Kidney (tissue), 14 donors: ENCODE data around the gene MRPL55. TPM values are rescaled to one million over a fixed set of nuclear protein-coding genes. Genes with fewer than 3 reads are reported as not detected.

Source experiments
- DNase-seq, 5 donors: peaks; one replicate each; pipeline ENCODE4 v3.0.0-alpha.2; 2013 to 2020
- FAIRE-seq: peaks from 2 replicates; lab custom pipeline; 2012; peaks lifted over from hg19 to GRCh38; lab: Jason Lieb, UNC
- H3K27ac ChIP-seq, 2 donors: one replicate each; pipeline ENCODE4 v1.7.0; 2013; ENCODE audit warnings: low read depth in 2 of 2, low read length in 2 of 2, inconsistent platforms in 1 of 2
- H3K27me3 ChIP-seq: one replicate; pipeline ENCODE4 v1.7.1; 2013; ENCODE audit warnings: low read length, inconsistent platforms; ENCODE audit not compliant: control insufficient read depth, insufficient read depth
- H3K36me3 ChIP-seq, 3 donors: one replicate each; pipeline versions ENCODE4 v1.7.0 to v1.7.1; 2013; ENCODE audit warnings: low read length in 3 of 3, control low read depth in 1 of 3, inconsistent platforms in 1 of 3; ENCODE audit not compliant: insufficient read depth in 3 of 3, control insufficient read depth in 2 of 3
- H3K4me1 ChIP-seq, 3 donors: one replicate each; pipeline versions ENCODE4 v1.7.0 to v1.7.1; 2013; ENCODE audit warnings: low read length in 3 of 3, inconsistent platforms in 1 of 3, low read depth in 1 of 3; ENCODE audit not compliant: control insufficient read depth in 2 of 3, insufficient read depth in 2 of 3
- H3K4me3 ChIP-seq, 3 donors: one replicate each; pipeline versions ENCODE4 v1.7.0 to v1.8.1; 2013; ENCODE audit warnings: low read length in 3 of 3, control low read depth in 1 of 3, inconsistent platforms in 1 of 3
- H3K9ac ChIP-seq, 3 donors: one replicate each; pipeline versions ENCODE4 v1.7.0 to v1.7.1; 2013; ENCODE audit warnings: low read length in 3 of 3, control low read depth in 1 of 3, inconsistent platforms in 1 of 3
- H3K9me3 ChIP-seq, 3 donors: one replicate each; pipeline versions ENCODE4 v1.7.0 to v1.7.1; 2013; ENCODE audit warnings: low read length in 3 of 3, control low read depth in 1 of 3, inconsistent platforms in 1 of 3; ENCODE audit not compliant: control insufficient read depth in 2 of 3, insufficient read depth in 1 of 3
- CTCF ChIP-seq: IDR thresholded peaks from 3 replicates; pipeline ENCODE4 v1.5.1; 2012; ENCODE audit warnings: mild to moderate bottlenecking, moderate library complexity, borderline replicate concordance; ENCODE audit not compliant: insufficient read depth; ENCODE audit errors: extremely low read depth
- intact Hi-C: fragments of 100-400 bp; cut with DNase I; formaldehyde crosslinking; loops from one replicate; pipeline ENCODE4 v1.11.1; 2022
- polyA plus RNA-seq: library from polyadenylated mRNA; stranded (reverse); fragments of 350-450 nt; fragmentation: Illumina TruSeq; extraction: RNeasy Lipid Tissue Mini Kit (QIAGEN cat#74804); gene quantifications from one replicate; pipeline ENCODE4 v1.2.3, GENCODE V29; 2014; ENCODE audit warnings: low read depth, low replicate concordance; ENCODE audit not compliant: insufficient read depth
- total RNA-seq: library from RNA; stranded (reverse); fragmentation: NEBNext Ultra II Directional; extraction: Animal tissue kit (Norgen Biotek cat#: 25700); gene quantifications from one replicate; pipeline ENCODE4 v1.2.1, GENCODE V29; 2021
- donor health status: control.
- donor health status: control.
- donor health status: control.
- donor health status: control.
- donor health status: control.
- donor health status: DM: yes; HTN: yes; CAD: no.
- donor health status: Normal renal cell carcinoma (clear cell type).

MRPL55 gene
- total and polyA plus RNA-seq, 2 donors from 2014 or later, result 37.8 to 141 TPM

GRCh38 chr1:228105270-228105995 is 3.7 kb downstream of the MRPL55 start:
- Histone ChIP-seq H3K4me3 (no peak overlapping the region), H3K36me3 (peaks cover 0 to 11% (median 9%) of the 10 kb centered on the region in 3 donors), H3K4me1 (peaks cover 0 to 24% (median 4%) of the 10 kb centered on the region in 3 donors), H3K9ac (no peak overlapping the region), H3K27ac (no peak overlapping the region), H3K27me3 (no peaks in the 10 kb centered on the region), H3K9me3 (no peaks in the 10 kb centered on the region)
- peak in 1 of 5 donors; percentile 66 for DNase-seq
- intact Hi-C loops, result no loop called here
- no peak for FAIRE-seq
- TF ChIP-seq CTCF, result no peak

- intact Hi-C loops, result no loop called here
- no peak for FAIRE-seq
- Histone ChIP-seq H3K4me3 (no peak overlapping the region), H3K9me3 (no peaks in the 10 kb centered on the region), H3K4me1 (peaks cover 0 to 20% (median 4%) of the 10 kb centered on the region in 3 donors), H3K27ac (no peak overlapping the region), H3K36me3 (peaks cover 0 to 11% (median 11%) of the 10 kb centered on the region in 3 donors), H3K27me3 (no peaks in the 10 kb centered on the region), H3K9ac (no peak overlapping the region)
- TF ChIP-seq CTCF, result no peak
- peak in 2 of 5 donors; percentile 59 to 65 for DNase-seq
Measured at GRCh38 chr1:228104526-228105269, 4.4 kb downstream of the MRPL55 start.

- peak within 1 kb of the TSS; percentile 17 to 51 (median 42) for H3K9ac ChIP-seq
- H3K27ac ChIP-seq, result peak within 1 kb of the TSS; percentile 49 to 89
- peak; percentile 96 to 98 (median 98) for DNase-seq
- H3K9me3 ChIP-seq, result no peaks in the 10 kb centered on the region
- intact Hi-C loops, result no loop called here
- no peaks in the 10 kb centered on the region for H3K27me3 ChIP-seq
- no peak for FAIRE-seq
- H3K36me3 ChIP-seq, result peaks cover 0 to 23% (median 21%) of the 10 kb centered on the region in 3 donors
- H3K4me1 ChIP-seq, result peaks cover 0 to 11% (median 4%) of the 10 kb centered on the region in 3 donors
- TF ChIP-seq CTCF, result no peak
- H3K4me3 ChIP-seq, result peak within 1 kb of the TSS; percentile 58 to 81 (median 73)
Measured at GRCh38 chr1:228102791-228103620, 6.1 kb downstream of the MRPL55 start, which contains the start of gene C1orf35. C1orf35 (minus strand) TSS chr1:228103325; CDS start chr1:228103227, 98 bp downstream.
